Loucy (cell line): ENCODE data around the gene FCER1A.

Experiments used
- H2AFZ ChIP-seq: fragments of 200-600 bp; sonication (generic); 2 replicates; pipeline ENCODE4 v1.6.0; 2016; ENCODE audit warnings: antibody characterized with exemption, mild to moderate bottlenecking, low read length, moderate library complexity
- H3F3A ChIP-seq: fragments of 200-600 bp; 2 replicates; pipeline ENCODE4 v1.6.0; 2016; ENCODE audit warnings: antibody characterized with exemption, low read depth, mild to moderate bottlenecking
- H3K27me3 ChIP-seq: fragments of 200-600 bp; sonication (generic); 2 replicates; pipeline ENCODE4 v1.6.1; 2014; ENCODE audit warnings: low read length, mild to moderate bottlenecking; ENCODE audit not compliant: insufficient read depth, poor library complexity, severe bottlenecking
- H3K36me3 ChIP-seq: fragments of 200-600 bp; sonication (generic); 2 replicates; pipeline ENCODE4 v1.6.1; 2016; ENCODE audit warnings: low read length; ENCODE audit not compliant: insufficient read depth
- H3K4me1 ChIP-seq: fragments of 200-600 bp; sonication (generic); 2 replicates; pipeline ENCODE4 v1.5.1; 2014; ENCODE audit warnings: low read length, mild to moderate bottlenecking; ENCODE audit not compliant: insufficient read depth, poor library complexity, severe bottlenecking
- H3K4me2 ChIP-seq: fragments of 200-600 bp; sonication (generic); 2 replicates; pipeline ENCODE4 v1.6.0; 2014; ENCODE audit warnings: antibody characterized with exemption, low read length, low read depth, mild to moderate bottlenecking; ENCODE audit not compliant: poor library complexity, severe bottlenecking
- H3K4me3 ChIP-seq: fragments of 200-600 bp; sonication (generic); 2 replicates; pipeline ENCODE4 v1.5.1; 2014; ENCODE audit warnings: low read length, mild to moderate bottlenecking, mixed read lengths; ENCODE audit not compliant: poor library complexity, severe bottlenecking
- H3K79me2 ChIP-seq: fragments of 200-600 bp; sonication (generic); 2 replicates; pipeline ENCODE4 v1.6.1; 2014; ENCODE audit warnings: low read length; ENCODE audit not compliant: insufficient read depth
- H3K9ac ChIP-seq: fragments of 200-600 bp; sonication (generic); 2 replicates; pipeline ENCODE4 v1.6.0; 2014; ENCODE audit warnings: mild to moderate bottlenecking, low read depth, low read length, moderate library complexity; ENCODE audit not compliant: poor library complexity, severe bottlenecking
- H3K9me2 ChIP-seq: fragments of 200-600 bp; sonication (generic); replicated peaks from 2 replicates; pipeline ENCODE4 v1.6.1; 2016; ENCODE audit warnings: low read depth, low read length, mixed read lengths
- H3K9me3 ChIP-seq: fragments of 200-600 bp; sonication (generic); 2 replicates; pipeline ENCODE4 v1.6.1; 2014; ENCODE audit warnings: mild to moderate bottlenecking, antibody characterized with exemption, low read length, low read depth; ENCODE audit not compliant: insufficient read depth
- H4K20me1 ChIP-seq: fragments of 200-600 bp; sonication (generic); 2 replicates; pipeline ENCODE4 v1.6.0; 2014; ENCODE audit warnings: antibody characterized with exemption, low read length, mild to moderate bottlenecking; ENCODE audit not compliant: insufficient read depth, poor library complexity, severe bottlenecking
- CTCF ChIP-seq: fragments of 200-600 bp; sonication (generic); conservative IDR thresholded peaks from 2 replicates; pipeline ENCODE4 v1.5.1; 2014; ENCODE audit warnings: mild to moderate bottlenecking, antibody characterized with exemption, low read length
- EZH2phosphoT487 ChIP-seq: fragments of 200-600 bp; IDR thresholded peaks from 2 replicates; pipeline ENCODE4 v1.6.1; 2018; ENCODE audit warnings: antibody characterized with exemption, mild to moderate bottlenecking, moderate library complexity, borderline replicate concordance

The FCER1A gene

GRCh38 chr1:159338018-159338417 lies 35.9 kb downstream of the FCER1A start:
- H3K79me2 ChIP-seq, result no peaks in the 10 kb centered on the region
- no peak overlapping the region for H3K4me3 ChIP-seq
- no peak for TF ChIP-seq EZH2phosphoT487
- TF ChIP-seq CTCF, result no peak; the same call in 1 of the 2 replicates
- no peak overlapping the region for H3K4me2 ChIP-seq
- no peak overlapping the region for H2AFZ ChIP-seq
- no peaks in the 10 kb centered on the region for H3K9me3 ChIP-seq
- H3K9me2 ChIP-seq, result no peaks in the 10 kb centered on the region
- no peak overlapping the region for H3K9ac ChIP-seq
- no peaks in the 10 kb centered on the region for H3K36me3 ChIP-seq
- H4K20me1 ChIP-seq, result no peaks in the 10 kb centered on the region
- no peaks in the 10 kb centered on the region for H3K4me1 ChIP-seq
- H3F3A ChIP-seq, result no peaks in the 10 kb centered on the region
- H3K27me3 ChIP-seq, result no peaks in the 10 kb centered on the region

- H3K9me2 ChIP-seq, result no peaks in the 10 kb centered on the region
- no peak for TF ChIP-seq EZH2phosphoT487
- no peak for TF ChIP-seq CTCF
Measured at GRCh38 chr1:159339536-159339935, 37.4 kb downstream of the FCER1A start.

GRCh38 chr1:159341736-159342135 lies 39.6 kb downstream of the FCER1A start:
- H4K20me1 ChIP-seq, result no peaks in the 10 kb centered on the region
- H3K36me3 ChIP-seq, result no peaks in the 10 kb centered on the region
- no peak overlapping the region for H2AFZ ChIP-seq
- H3K27me3 ChIP-seq, result no peaks in the 10 kb centered on the region
- H3K4me2 ChIP-seq, result no peak overlapping the region
- H3K79me2 ChIP-seq, result no peaks in the 10 kb centered on the region
- no peak for TF ChIP-seq CTCF
- no peak for TF ChIP-seq EZH2phosphoT487
- H3K4me3 ChIP-seq, result no peak overlapping the region
- H3K9me3 ChIP-seq, result no peaks in the 10 kb centered on the region
- H3K9ac ChIP-seq, result no peak overlapping the region
- H3K4me1 ChIP-seq, result no peaks in the 10 kb centered on the region
- no peaks in the 10 kb centered on the region for H3F3A ChIP-seq
- no peaks in the 10 kb centered on the region for H3K9me2 ChIP-seq

More at GRCh38 chr1:159339536-159339935, 37.4 kb downstream of the FCER1A start:
- Histone ChIP-seq H2AFZ (no peak overlapping the region), H3K9ac (no peak overlapping the region), H3F3A (no peaks in the 10 kb centered on the region), H3K79me2 (no peaks in the 10 kb centered on the region), H3K4me3 (no peak overlapping the region), H3K4me2 (no peak overlapping the region), H3K4me1 (no peaks in the 10 kb centered on the region), H3K27me3 (no peaks in the 10 kb centered on the region), H4K20me1 (no peaks in the 10 kb centered on the region), H3K9me3 (no peaks in the 10 kb centered on the region), H3K36me3 (no peaks in the 10 kb centered on the region)
